Pericardium fibroblast (primary cell): ENCODE results near the gene CHRNG. TPM values are rescaled to one million over a fixed set of nuclear protein-coding genes. Genes with fewer than 3 reads are reported as not detected.

Experiments
- total RNA-seq: library from RNA; depleted of rRNA; stranded (reverse); fragments of >200 nt; gene quantifications from 2 replicates; pipeline ENCODE4 v1.2.3, GENCODE V29; 2015

Gene CHRNG
- 0.77 TPM in 1 of 2 replicates, not detected in the other for total RNA-seq

GRCh38 chr2:232539298-232540231, at the start of gene CHRNG:
Gene CHRNG, plus strand, starts transcription at chr2:232539692. Its CDS starts 56 bp downstream, at chr2:232539748.

GRCh38 chr2:232519581-232520438, 19.7 kb upstream of the CHRNG start, which contains the start of gene PRSS56:
Gene PRSS56, plus strand, starts transcription at chr2:232520388. Its CDS starts 211 bp downstream, at chr2:232520599.

GRCh38 chr2:232525791-232526371, 13.6 kb upstream of the CHRNG start, which contains the start of gene CHRND:
Gene CHRND, plus strand, starts transcription at chr2:232526160. Its CDS starts 56 bp downstream, at chr2:232526216.

GRCh38 chr2:232550354-232551249, 11.1 kb downstream of the CHRNG start, which contains the start of the genes EIF4E2 and TIGD1:
Gene EIF4E2, plus strand, starts transcription at chr2:232550689. Its CDS starts 36 bp downstream, at chr2:232550725.
Gene TIGD1, minus strand, starts transcription at chr2:232550557. Its CDS starts 675 bp downstream, at chr2:232549882.

Other genes with a start within 250 kb of the CHRNG start
- not detected in 2 replicates for gene ALPP, start 160.9 kb upstream of the CHRNG start, total RNA-seq
- gene ALPG, start 132.8 kb upstream of the CHRNG start, total RNA-seq: not detected in 2 replicates
- not detected in 2 replicates for gene ALPI, start 83.5 kb upstream of the CHRNG start, total RNA-seq
- not detected in 2 replicates for gene ECEL1, start 51.9 kb upstream of the CHRNG start, total RNA-seq
- not detected in 2 replicates for gene PRSS56, start 19.3 kb upstream of the CHRNG start, total RNA-seq
- gene CHRND, start 13.5 kb upstream of the CHRNG start, total RNA-seq: 0.26 TPM in 1 of 2 replicates, not detected in the other
- gene TIGD1, start 10.9 kb downstream of the CHRNG start, total RNA-seq: 2.3 and 2.6 TPM in 2 replicates
- gene EIF4E2, start 11.0 kb downstream of the CHRNG start, total RNA-seq: 43.6 and 83.4 TPM in 2 replicates
- gene EFHD1, start 93.9 kb downstream of the CHRNG start, total RNA-seq: 0.26 and 1.1 TPM in 2 replicates
- 27.7 and 44.5 TPM in 2 replicates for gene GIGYF2, start 157.6 kb downstream of the CHRNG start, total RNA-seq
- gene KCNJ13, start 236.9 kb downstream of the CHRNG start, total RNA-seq: not detected in 2 replicates